Ascending aorta (tissue), 2 donors: Measurements from ENCODE around the gene NTHL1. TPM values are rescaled to one million over a fixed set of nuclear protein-coding genes. Genes with fewer than 3 reads are reported as not detected.

Experiments used
- DNase-seq, 2 donors: peaks; one replicate each; pipeline ENCODE4 v3.0.0-alpha.2; 2019; ENCODE audit warnings: low spot score in 2 of 2
- H3K27ac ChIP-seq, 2 donors: fragments of 200-600 bp; sonication (generic); one replicate each; pipeline ENCODE4 v1.5.1; 2016 to 2017; ENCODE audit warnings: mild to moderate bottlenecking in 1 of 2
- H3K27me3 ChIP-seq: fragments of 200-600 bp; sonication (generic); one replicate; pipeline ENCODE4 v1.5.1; 2017
- H3K36me3 ChIP-seq, 2 donors: fragments of 200-600 bp; sonication (generic); one replicate each; pipeline ENCODE4 v1.5.1; 2016
- H3K4me1 ChIP-seq, 2 donors: fragments of 200-600 bp; sonication (generic); one replicate each; pipeline ENCODE4 v1.5.1; 2016 to 2017; ENCODE audit warnings: mild to moderate bottlenecking in 1 of 2
- H3K4me3 ChIP-seq, 2 donors: fragments of 200-600 bp; sonication (generic); one replicate each; pipeline ENCODE4 v1.5.1; 2016 to 2017; ENCODE audit warnings: mild to moderate bottlenecking in 1 of 2
- H3K9me3 ChIP-seq, 2 donors: fragments of 200-600 bp; sonication (generic); one replicate each; pipeline ENCODE4 v1.5.1; 2016
- CTCF ChIP-seq, 3 experiments: fragments of 200-600 bp in 2 of 3; fragments of 450-650 bp in 1 of 3; sonication (generic) in 2 of 3; IDR thresholded peaks; one replicate each; pipeline ENCODE4 v1.5.1; 2016 to 2019; ENCODE audit warnings: antibody characterized with exemption in 3 of 3, mild to moderate bottlenecking in 1 of 3, moderate library complexity in 1 of 3
- intact Hi-C: fragments of 100-400 bp; cut with DNase I; formaldehyde crosslinking; loops from one replicate; pipeline ENCODE4 v1.15.1; 2023
- total RNA-seq: library from RNA; depleted of rRNA; stranded (reverse); fragments of >200 nt; gene quantifications from one replicate; pipeline ENCODE4 v1.1.0, GENCODE V29; 2016

The NTHL1 gene
- total RNA-seq, 1 donor from 2014 or later = 59.5 TPM

- H3K27me3 ChIP-seq = no peaks in the 10 kb centered on the region
- peaks cover 24 to 43% of the 10 kb centered on the region in 2 donors for H3K4me1 ChIP-seq
- DNase-seq = no peak
- H3K36me3 ChIP-seq = no peaks in the 10 kb centered on the region
- H3K4me3 ChIP-seq = no peak overlapping the region
- intact Hi-C loops = no loop called here
- peak overlapping the region in 1 of 2 donors; percentile 19 for H3K27ac ChIP-seq
- no peaks in the 10 kb centered on the region for H3K9me3 ChIP-seq
- TF ChIP-seq CTCF (IDR thresholded peaks at IDR 0.05) = no peak
Measured at GRCh38 chr16:2030036-2030435, 17.6 kb downstream of the NTHL1 start.

- no peak for DNase-seq
- Histone ChIP-seq H3K4me1 (peaks cover 20 to 38% of the 10 kb centered on the region in 2 donors), H3K27me3 (no peaks in the 10 kb centered on the region), H3K36me3 (no peaks in the 10 kb centered on the region), H3K9me3 (no peaks in the 10 kb centered on the region), H3K4me3 (peak overlapping the region in 1 of 2 donors; percentile 9), H3K27ac (no peak overlapping the region)
- intact Hi-C loops = loop anchor here (10.0 kb wide), 1 partner anchor 225 kb away; the partner anchor contains the start of gene ECI1
- TF ChIP-seq CTCF (IDR thresholded peaks at IDR 0.05) = no peak
Measured at GRCh38 chr16:2029350-2029749, 18.3 kb downstream of the NTHL1 start.

GRCh38 chr16:2028620-2029220 lies 18.9 kb downstream of the NTHL1 start:
- no peaks in the 10 kb centered on the region for H3K36me3 ChIP-seq
- peaks cover 20 to 34% of the 10 kb centered on the region in 2 donors for H3K4me1 ChIP-seq
- H3K27me3 ChIP-seq = no peaks in the 10 kb centered on the region
- H3K4me3 ChIP-seq = peak overlapping the region; percentile 9 to 64
- no peak for DNase-seq
- intact Hi-C loops = loop anchor here (10.0 kb wide), 1 partner anchor 226 kb away; the partner anchor contains the start of gene ECI1
- no peaks in the 10 kb centered on the region for H3K9me3 ChIP-seq
- H3K27ac ChIP-seq = peak overlapping the region; percentile 27 to 45
- TF ChIP-seq CTCF (IDR thresholded peaks at IDR 0.05) = no peak

- TF ChIP-seq CTCF (IDR thresholded peaks at IDR 0.05) = no peak
- no peak for DNase-seq
- intact Hi-C loops = loop anchor here (10.0 kb wide), 1 partner anchor 227 kb away; the partner anchor contains the start of gene ECI1
- Histone ChIP-seq H3K9me3 (no peaks in the 10 kb centered on the region), H3K27ac (peak overlapping the region; percentile 27 to 45), H3K27me3 (no peaks in the 10 kb centered on the region), H3K4me3 (peak overlapping the region; percentile 64 to 90), H3K4me1 (peaks cover 20 to 34% of the 10 kb centered on the region in 2 donors), H3K36me3 (no peaks in the 10 kb centered on the region)
Measured at GRCh38 chr16:2028146-2028545, 19.5 kb downstream of the NTHL1 start.

GRCh38 chr16:2027024-2028010 lies 20.3 kb downstream of the NTHL1 start:
- Histone ChIP-seq H3K27me3 (no peaks in the 10 kb centered on the region), H3K27ac (peak overlapping the region; percentile 52 to 76), H3K4me3 (peak overlapping the region; percentile 64 to 90), H3K4me1 (peaks cover 17 to 31% of the 10 kb centered on the region in 2 donors), H3K9me3 (no peaks in the 10 kb centered on the region), H3K36me3 (no peaks in the 10 kb centered on the region)
- intact Hi-C loops = loop anchor here (10.0 kb wide), 1 partner anchor 227 kb away; the partner anchor contains the start of gene ECI1
- DNase-seq = no peak
- peak in 1 of 3 experiments; percentile 5 for TF ChIP-seq CTCF (IDR thresholded peaks at IDR 0.05)
